Neural progenitor cell (in vitro differentiated cells): ENCODE data around the gene FRMPD4. TPM values are rescaled to one million over a fixed set of nuclear protein-coding genes. Genes with fewer than 3 reads are reported as not detected.
A peak's percentile ranks its signal among the peaks of the same experiment; 100 is the strongest.

Experiments
- DNase-seq: peaks from one replicate; pipeline ENCODE4 v3.0.0-alpha.2; 2016; ENCODE audit warnings: low spot score
- H2AFZ ChIP-seq: fragments of 200-600 bp; sonication (generic); replicated peaks from 2 replicates; pipeline ENCODE4 v1.6.1; 2016; ENCODE audit warnings: antibody characterized with exemption
- H3F3A ChIP-seq: fragments of 200-600 bp; sonication (generic); 2 replicates; pipeline ENCODE4 v1.6.1; 2016; ENCODE audit warnings: antibody characterized with exemption, low read depth
- H3K27ac ChIP-seq: fragments of 200-600 bp; sonication (generic); 2 replicates; pipeline ENCODE4 v1.5.1; 2016; ENCODE audit warnings: mild to moderate bottlenecking
- H3K27me3 ChIP-seq: fragments of 200-600 bp; sonication (generic); 2 replicates; pipeline ENCODE4 v1.6.1; 2016; ENCODE audit warnings: mild to moderate bottlenecking, moderate library complexity
- H3K36me3 ChIP-seq: fragments of 200-600 bp; sonication (generic); 2 replicates; pipeline ENCODE4 v1.5.1; 2016
- H3K4me1 ChIP-seq: fragments of 200-600 bp; sonication (generic); 2 replicates; pipeline ENCODE4 v1.6.1; 2016; ENCODE audit warnings: mixed run types
- H3K4me2 ChIP-seq: fragments of 200-600 bp; sonication (generic); 2 replicates; pipeline ENCODE4 v1.6.1; 2016
- H3K4me3 ChIP-seq: fragments of 200-600 bp; sonication (generic); 2 replicates; pipeline ENCODE4 v1.5.1; 2016
- H3K79me2 ChIP-seq: fragments of 200-600 bp; sonication (generic); 2 replicates; pipeline ENCODE4 v1.6.1; 2016; ENCODE audit warnings: low read depth
- H3K9ac ChIP-seq: fragments of 200-600 bp; sonication (generic); 2 replicates; pipeline ENCODE4 v1.6.1; 2016
- H3K9me3 ChIP-seq: fragments of 200-600 bp; sonication (generic); 2 replicates; pipeline ENCODE4 v1.5.1; 2016; ENCODE audit warnings: low read depth
- H4K20me1 ChIP-seq: fragments of 200-600 bp; sonication (generic); 2 replicates; pipeline ENCODE4 v1.6.1; 2016; ENCODE audit warnings: low read depth
- H3K27ac Mint-ChIP-seq: 3 replicates; pipeline ENCODE4 v1.8.0; 2021; ENCODE audit warnings: mixed read lengths
- H3K27me3 Mint-ChIP-seq: 2 replicates; pipeline ENCODE4 v1.8.0; 2022; ENCODE audit warnings: low read depth, mild to moderate bottlenecking, inconsistent platforms, moderate library complexity, mixed read lengths; ENCODE audit not compliant: insufficient read depth
- H3K36me3 Mint-ChIP-seq: 3 replicates; pipeline ENCODE4 v1.8.0; 2021; ENCODE audit warnings: mixed read lengths
- H3K4me1 Mint-ChIP-seq: 3 replicates; pipeline ENCODE4 v1.8.0; 2021; ENCODE audit warnings: mixed read lengths
- H3K4me3 Mint-ChIP-seq: 3 replicates; pipeline ENCODE4 v1.8.0; 2021; ENCODE audit warnings: mild to moderate bottlenecking, moderate library complexity, mixed read lengths
- H3K9me3 Mint-ChIP-seq: 3 replicates; pipeline ENCODE4 v1.8.0; 2020; ENCODE audit warnings: mixed read lengths
- EZH2 ChIP-seq: fragments of 200-600 bp; sonication (generic); IDR thresholded peaks from 2 replicates; pipeline ENCODE4 v1.6.1; 2017; ENCODE audit warnings: antibody characterized with exemption, mild to moderate bottlenecking, moderate library complexity
- EZH2phosphoT487 ChIP-seq: fragments of 200-600 bp; sonication (generic); IDR thresholded peaks from 2 replicates; pipeline ENCODE4 v1.6.1; 2017; ENCODE audit warnings: antibody characterized with exemption
- total RNA-seq: library from RNA; depleted of rRNA; stranded (reverse); fragments of >200 nt; gene quantifications from 2 replicates; pipeline ENCODE4 v1.2.3, GENCODE V29; 2015; ENCODE audit warnings: low replicate concordance
- TF ChIP-seq, protein P1 (sequence below): fragments of 200-600 bp; sonication (generic); IDR thresholded peaks from 2 replicates; pipeline ENCODE4 v1.5.1; 2017; ENCODE audit warnings: antibody characterized with exemption, mild to moderate bottlenecking

Gene FRMPD4
- not detected in 2 replicates for total RNA-seq

DNA sequence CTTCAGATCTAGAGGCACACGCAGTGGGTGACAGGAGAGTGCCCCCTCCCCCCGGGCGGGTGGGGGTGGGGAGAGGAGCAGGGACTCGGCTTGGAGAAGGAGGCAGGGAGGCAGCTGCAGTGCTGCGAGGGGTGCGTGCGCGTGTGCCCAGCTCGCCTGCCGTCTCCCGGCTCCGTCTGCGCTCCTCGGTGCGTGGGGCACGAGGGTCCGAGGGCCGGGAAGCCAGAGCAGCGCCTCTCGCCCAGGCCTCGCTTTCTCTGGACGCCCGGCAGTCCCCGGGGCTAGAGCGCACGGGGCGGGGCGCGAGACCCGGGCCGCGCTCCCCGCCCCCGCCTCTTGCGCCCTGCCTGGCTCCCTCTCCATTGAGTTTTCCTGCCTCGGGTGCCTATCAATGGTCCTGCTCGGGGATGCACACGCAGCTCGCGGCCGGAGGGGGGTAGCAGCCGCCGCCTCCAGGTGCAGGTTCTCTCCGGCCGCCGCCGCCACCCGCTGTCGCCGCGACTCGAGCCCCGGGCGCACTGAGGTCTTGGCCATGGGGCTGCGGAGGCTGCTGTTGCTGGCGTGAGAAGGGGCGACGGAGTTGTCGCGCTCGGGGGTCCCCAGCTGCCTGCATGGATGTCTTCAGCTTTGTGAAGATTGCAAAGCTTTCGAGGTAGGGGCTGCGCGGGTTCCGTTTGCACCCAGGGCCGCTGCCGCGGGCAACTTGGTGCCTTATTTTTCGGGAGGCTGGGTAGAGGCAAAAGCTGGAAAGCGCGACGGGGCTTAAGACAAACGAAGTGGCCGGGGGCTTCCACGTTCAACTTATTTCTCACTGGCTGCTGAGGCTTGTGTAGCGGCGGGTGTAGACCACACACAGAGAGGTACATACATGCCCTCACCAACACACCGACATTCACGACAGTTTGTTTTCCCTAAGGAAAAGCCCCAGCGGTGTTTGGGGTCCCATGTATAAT, at the start of gene FRMPD4:
Gene FRMPD4, plus strand, starts transcription at position 113 of the 953 bp plus-strand sequence. Its CDS starts 499 bp downstream, at position 612.
- no peaks in the 10 kb centered on the region for H4K20me1 ChIP-seq
- H3K27me3 ChIP-seq: peaks cover 60% of the 10 kb centered on the region
- peak within 1 kb of the TSS; percentile 54 for H3K4me3 ChIP-seq
- peak; percentile 70 for DNase-seq
- no peak within 1 kb of the TSS for H3K9ac ChIP-seq
- H3K9me3 Mint-ChIP-seq: peaks cover 4% of the 10 kb centered on the region
- H3K36me3 ChIP-seq: no peaks in the 10 kb centered on the region
- H3K79me2 ChIP-seq: no peaks in the 10 kb centered on the region
- peaks cover 18% of the 10 kb centered on the region for H3K27me3 Mint-ChIP-seq
- peak within 1 kb of the TSS; percentile 87 for H3K4me3 Mint-ChIP-seq
- H3K4me1 Mint-ChIP-seq: peaks cover 8% of the 10 kb centered on the region
- H3F3A ChIP-seq: no peaks in the 10 kb centered on the region
- H3K4me1 ChIP-seq: no peaks in the 10 kb centered on the region
- peak within 1 kb of the TSS; percentile 75 for H3K4me2 ChIP-seq
- no peak within 1 kb of the TSS for H3K27ac Mint-ChIP-seq
- no peaks in the 10 kb centered on the region for H3K36me3 Mint-ChIP-seq
- H2AFZ ChIP-seq: peak within 1 kb of the TSS; percentile 79
- H3K9me3 ChIP-seq: no peaks in the 10 kb centered on the region
- no peak within 1 kb of the TSS for H3K27ac ChIP-seq
- TF ChIP-seq EZH2 (peak; percentile 63), EZH2phosphoT487 (no peak)
- TF ChIP-seq, protein P1, sequence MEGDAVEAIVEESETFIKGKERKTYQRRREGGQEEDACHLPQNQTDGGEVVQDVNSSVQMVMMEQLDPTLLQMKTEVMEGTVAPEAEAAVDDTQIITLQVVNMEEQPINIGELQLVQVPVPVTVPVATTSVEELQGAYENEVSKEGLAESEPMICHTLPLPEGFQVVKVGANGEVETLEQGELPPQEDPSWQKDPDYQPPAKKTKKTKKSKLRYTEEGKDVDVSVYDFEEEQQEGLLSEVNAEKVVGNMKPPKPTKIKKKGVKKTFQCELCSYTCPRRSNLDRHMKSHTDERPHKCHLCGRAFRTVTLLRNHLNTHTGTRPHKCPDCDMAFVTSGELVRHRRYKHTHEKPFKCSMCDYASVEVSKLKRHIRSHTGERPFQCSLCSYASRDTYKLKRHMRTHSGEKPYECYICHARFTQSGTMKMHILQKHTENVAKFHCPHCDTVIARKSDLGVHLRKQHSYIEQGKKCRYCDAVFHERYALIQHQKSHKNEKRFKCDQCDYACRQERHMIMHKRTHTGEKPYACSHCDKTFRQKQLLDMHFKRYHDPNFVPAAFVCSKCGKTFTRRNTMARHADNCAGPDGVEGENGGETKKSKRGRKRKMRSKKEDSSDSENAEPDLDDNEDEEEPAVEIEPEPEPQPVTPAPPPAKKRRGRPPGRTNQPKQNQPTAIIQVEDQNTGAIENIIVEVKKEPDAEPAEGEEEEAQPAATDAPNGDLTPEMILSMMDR: peak; percentile 41

DNA sequence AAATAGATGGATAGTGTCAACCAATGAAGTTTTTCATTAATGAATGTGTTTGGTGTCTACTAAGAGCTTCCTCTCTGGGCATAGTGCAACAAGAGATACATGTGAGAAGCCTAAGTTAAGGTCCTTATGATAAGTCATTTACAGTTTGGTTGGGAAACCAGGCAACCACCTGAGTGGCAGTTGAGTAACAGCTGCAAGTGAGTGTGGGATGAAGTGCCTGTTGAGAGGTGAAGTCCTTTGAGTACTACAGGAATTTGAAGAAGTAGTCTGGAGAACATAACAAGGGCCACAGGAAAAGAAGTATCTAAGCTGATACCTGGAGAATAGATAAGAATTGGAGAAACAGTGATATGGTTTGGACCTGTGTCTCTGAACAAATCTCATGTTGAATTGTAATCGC, 48.5 kb upstream of the FRMPD4 start:
- no peaks in the 10 kb centered on the region for H3K36me3 Mint-ChIP-seq
- no peak overlapping the region for H3K9ac ChIP-seq
- no peak for TF ChIP-seq EZH2phosphoT487
- no peaks in the 10 kb centered on the region for H3K9me3 ChIP-seq
- peaks cover 3% of the 10 kb centered on the region for H3K4me1 Mint-ChIP-seq
- H3K27ac ChIP-seq: no peak overlapping the region
- no peaks in the 10 kb centered on the region for H3K4me1 ChIP-seq
- H4K20me1 ChIP-seq: no peaks in the 10 kb centered on the region
- H3K4me3 ChIP-seq: no peak overlapping the region
- no peaks in the 10 kb centered on the region for H3F3A ChIP-seq
- no peak overlapping the region for H3K4me2 ChIP-seq
- no peak for DNase-seq
- H3K4me3 Mint-ChIP-seq: no peak overlapping the region
- H3K27ac Mint-ChIP-seq: no peak overlapping the region
- H3K27me3 Mint-ChIP-seq: no peaks in the 10 kb centered on the region
- H3K9me3 Mint-ChIP-seq: peaks cover 4% of the 10 kb centered on the region
- H3K79me2 ChIP-seq: no peaks in the 10 kb centered on the region
- H3K36me3 ChIP-seq: no peaks in the 10 kb centered on the region
- no peak overlapping the region for H2AFZ ChIP-seq
- H3K27me3 ChIP-seq: no peaks in the 10 kb centered on the region

DNA sequence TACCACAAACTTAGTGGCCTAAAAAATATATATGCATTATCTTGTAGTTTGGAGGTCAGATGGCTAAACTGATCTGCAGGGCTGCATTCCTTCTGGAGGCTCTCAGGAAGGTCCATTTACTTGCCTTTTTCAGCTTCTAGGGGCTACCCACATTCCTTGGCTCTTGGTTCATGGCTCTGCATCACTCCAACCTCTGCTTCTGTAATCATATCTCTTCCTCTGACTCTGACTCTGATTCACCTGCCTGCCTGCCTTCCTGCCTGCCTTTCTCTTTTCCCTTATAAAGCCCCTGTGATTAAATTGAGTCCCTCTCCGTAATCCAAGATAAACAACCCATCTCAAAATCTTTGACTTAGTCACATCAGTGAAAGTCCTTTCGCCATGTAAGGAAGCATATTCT, 25.0 kb upstream of the FRMPD4 start:
- Mint-ChIP-seq H3K27me3 (peaks cover 4% of the 10 kb centered on the region), H3K9me3 (peaks cover 2% of the 10 kb centered on the region), H3K27ac (no peak overlapping the region), H3K36me3 (no peaks in the 10 kb centered on the region), H3K4me1 (no peaks in the 10 kb centered on the region), H3K4me3 (no peak overlapping the region)
- Histone ChIP-seq H3F3A (no peaks in the 10 kb centered on the region), H3K4me2 (no peak overlapping the region), H3K9me3 (no peaks in the 10 kb centered on the region), H3K4me1 (no peaks in the 10 kb centered on the region), H3K9ac (no peak overlapping the region), H3K27ac (no peak overlapping the region), H3K27me3 (no peaks in the 10 kb centered on the region), H4K20me1 (no peaks in the 10 kb centered on the region), H3K4me3 (no peak overlapping the region), H3K36me3 (no peaks in the 10 kb centered on the region), H2AFZ (no peak overlapping the region), H3K79me2 (no peaks in the 10 kb centered on the region)
- DNase-seq: no peak
- no peak for TF ChIP-seq EZH2phosphoT487
- TF ChIP-seq, protein P1: no peak
- TF ChIP-seq EZH2: no peak

DNA sequence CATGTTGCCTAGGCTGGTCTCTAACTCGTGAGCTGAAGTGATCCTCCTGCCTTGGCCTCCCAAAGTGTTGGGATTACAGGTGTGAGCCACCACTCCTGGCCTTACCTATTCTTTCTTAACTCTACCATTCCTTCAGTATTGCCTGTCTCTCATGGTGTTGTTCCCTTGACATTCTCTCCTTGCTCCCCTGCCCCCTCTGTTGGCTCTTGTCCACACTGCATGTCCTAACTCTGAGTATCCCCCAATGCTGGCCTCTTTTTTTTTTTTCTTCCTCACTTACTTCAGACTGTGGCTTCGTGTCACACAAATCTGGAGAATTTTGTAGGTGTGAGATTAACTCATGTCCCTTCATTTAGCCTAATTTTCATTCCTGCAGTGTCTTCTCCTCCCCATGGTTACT, 22.9 kb upstream of the FRMPD4 start:
- no peaks in the 10 kb centered on the region for H4K20me1 ChIP-seq
- no peaks in the 10 kb centered on the region for H3K79me2 ChIP-seq
- DNase-seq: peak; percentile 45
- TF ChIP-seq EZH2 (no peak), EZH2phosphoT487 (no peak)
- TF ChIP-seq, protein P1: peak; percentile 57
- no peak overlapping the region for H3K27ac ChIP-seq
- H2AFZ ChIP-seq: no peak overlapping the region
- H3K36me3 ChIP-seq: no peaks in the 10 kb centered on the region
- H3K9me3 ChIP-seq: no peaks in the 10 kb centered on the region
- no peak overlapping the region for H3K4me3 ChIP-seq
- peaks cover 4% of the 10 kb centered on the region for H3K27me3 Mint-ChIP-seq
- H3K4me1 Mint-ChIP-seq: no peaks in the 10 kb centered on the region
- no peaks in the 10 kb centered on the region for H3K4me1 ChIP-seq
- no peaks in the 10 kb centered on the region for H3K36me3 Mint-ChIP-seq
- H3K9me3 Mint-ChIP-seq: peaks cover 2% of the 10 kb centered on the region
- no peak overlapping the region for H3K9ac ChIP-seq
- H3K4me2 ChIP-seq: no peak overlapping the region
- no peak overlapping the region for H3K4me3 Mint-ChIP-seq
- no peaks in the 10 kb centered on the region for H3F3A ChIP-seq
- no peaks in the 10 kb centered on the region for H3K27me3 ChIP-seq
- H3K27ac Mint-ChIP-seq: no peak overlapping the region
